ENCODE measurements around the gene SYTL1.
A peak's percentile ranks its signal among the peaks of the same experiment; 100 is the strongest.

SYTL1 gene

GRCh38 chr1:27318596-27318995, 23.2 kb upstream of the SYTL1 start:
- TF ChIP-seq MAX (IDR thresholded peaks at IDR 0.05), result no peak
- no peak for TF ChIP-seq EP300 (IDR thresholded peaks at IDR 0.05; ENCODE audit: borderline replicate concordance)
- TF ChIP-seq YY1 (IDR thresholded peaks at IDR 0.05; ENCODE audit: low read depth), result no peak
- no peak for TF ChIP-seq EGR1 (IDR thresholded peaks at IDR 0.05)
- no peak for TF ChIP-seq TAF1 (IDR thresholded peaks at IDR 0.05; ENCODE audit: low read depth)
- TF ChIP-seq TEAD4 (IDR thresholded peaks at IDR 0.05), result no peak
- TF ChIP-seq CEBPB (IDR thresholded peaks at IDR 0.05), result no peak
- TF ChIP-seq REST (IDR thresholded peaks at IDR 0.05; ENCODE audit: low read depth), result no peak
- TF ChIP-seq TCF12 (IDR thresholded peaks at IDR 0.05; ENCODE audit: low read depth), result no peak
- TF ChIP-seq NFIC (IDR thresholded peaks at IDR 0.05), result no peak
- TF ChIP-seq FOXM1 (IDR thresholded peaks at IDR 0.05; ENCODE audit: borderline replicate concordance, low read depth), result no peak
- no peak for TF ChIP-seq RAD21 (IDR thresholded peaks at IDR 0.05; ENCODE audit: low read depth)
- no peak for TF ChIP-seq CREB1 (IDR thresholded peaks at IDR 0.05; ENCODE audit: low read depth)
- TF ChIP-seq ZBTB7A (IDR thresholded peaks at IDR 0.05; ENCODE audit: low read depth), result no peak
- TF ChIP-seq USF1 (IDR thresholded peaks at IDR 0.05), result no peak

- TF ChIP-seq MAX (IDR thresholded peaks at IDR 0.05), result peak; percentile 92
- peak; percentile 84 for TF ChIP-seq EGR1 (IDR thresholded peaks at IDR 0.05)
- TF ChIP-seq CEBPB (IDR thresholded peaks at IDR 0.05), result peak; percentile 68; the same call in 1 of the 2 replicates
- peak; percentile 90 for TF ChIP-seq TAF1 (IDR thresholded peaks at IDR 0.05; ENCODE audit: low read depth)
- peak; percentile 60 for TF ChIP-seq TEAD4 (IDR thresholded peaks at IDR 0.05)
- peak; percentile 57 for TF ChIP-seq NFIC (IDR thresholded peaks at IDR 0.05)
- 0 out of 2 replicates have a peak, but pooled peaks have one; percentile 38 for TF ChIP-seq ZBTB7A (IDR thresholded peaks at IDR 0.05; ENCODE audit: low read depth)
- TF ChIP-seq REST (IDR thresholded peaks at IDR 0.05; ENCODE audit: low read depth), result no peak
- peak; percentile 52; the same call in 1 of the 2 replicates for TF ChIP-seq FOXM1 (IDR thresholded peaks at IDR 0.05; ENCODE audit: borderline replicate concordance, low read depth)
- TF ChIP-seq RAD21 (IDR thresholded peaks at IDR 0.05; ENCODE audit: low read depth), result 0 out of 2 replicates have a peak, but pooled peaks have one; percentile 9
- peak; percentile 89 for TF ChIP-seq TCF12 (IDR thresholded peaks at IDR 0.05; ENCODE audit: low read depth)
- peak; percentile 95 for TF ChIP-seq CREB1 (IDR thresholded peaks at IDR 0.05; ENCODE audit: low read depth)
- peak; percentile 85 for TF ChIP-seq YY1 (IDR thresholded peaks at IDR 0.05; ENCODE audit: low read depth)
- peak; percentile 63 for TF ChIP-seq USF1 (IDR thresholded peaks at IDR 0.05)
- TF ChIP-seq EP300 (IDR thresholded peaks at IDR 0.05; ENCODE audit: borderline replicate concordance), result no peak; the same call in 1 of the 2 replicates
Measured at GRCh38 chr1:27321813-27322568, 19.8 kb upstream of the SYTL1 start, which contains the start of gene TMEM222. TMEM222 (plus strand) TSS chr1:27322163; CDS start chr1:27322198, 35 bp downstream.

- TF ChIP-seq CEBPB (IDR thresholded peaks at IDR 0.05) (no peak), NFIC (IDR thresholded peaks at IDR 0.05) (no peak), EGR1 (IDR thresholded peaks at IDR 0.05) (no peak), FOXM1 (IDR thresholded peaks at IDR 0.05; ENCODE audit: borderline replicate concordance, low read depth) (no peak), CREB1 (IDR thresholded peaks at IDR 0.05; ENCODE audit: low read depth) (no peak), RAD21 (IDR thresholded peaks at IDR 0.05; ENCODE audit: low read depth) (no peak), USF1 (IDR thresholded peaks at IDR 0.05) (no peak), EP300 (IDR thresholded peaks at IDR 0.05; ENCODE audit: borderline replicate concordance) (no peak), TCF12 (IDR thresholded peaks at IDR 0.05; ENCODE audit: low read depth) (no peak), YY1 (IDR thresholded peaks at IDR 0.05; ENCODE audit: low read depth) (no peak), TEAD4 (IDR thresholded peaks at IDR 0.05) (no peak), MAX (IDR thresholded peaks at IDR 0.05) (no peak), REST (IDR thresholded peaks at IDR 0.05; ENCODE audit: low read depth) (no peak), TAF1 (IDR thresholded peaks at IDR 0.05; ENCODE audit: low read depth) (no peak), ZBTB7A (IDR thresholded peaks at IDR 0.05; ENCODE audit: low read depth) (no peak)
Measured at GRCh38 chr1:27322569-27323240, 19.1 kb upstream of the SYTL1 start.
